HG03139 (cell line): ENCODE results near the gene CABLES1.
A peak's percentile ranks its signal among the peaks of the same experiment; 100 is the strongest.

Experiments used
- ATAC-seq: cut with Tn5 transposase; IDR thresholded peaks from one replicate; pipeline ENCODE4 v1.9.1; 2021; ENCODE audit not compliant: unreplicated experiment

The CABLES1 gene

GRCh38 chr18:23217781-23218180, 82.5 kb downstream of the CABLES1 start:
- ATAC-seq = no peak

GRCh38 chr18:23220355-23220754, 85.1 kb downstream of the CABLES1 start:
- no peak for ATAC-seq

GRCh38 chr18:23223641-23224040, 88.4 kb downstream of the CABLES1 start:
- no peak for ATAC-seq

- ATAC-seq = no peak
Measured at GRCh38 chr18:23225503-23225902, 90.2 kb downstream of the CABLES1 start.

- ATAC-seq = no peak
Measured at GRCh38 chr18:23226391-23226790, 91.1 kb downstream of the CABLES1 start.

- ATAC-seq = no peak
Measured at GRCh38 chr18:23226930-23227725, 91.8 kb downstream of the CABLES1 start.

GRCh38 chr18:23227726-23228070, 92.4 kb downstream of the CABLES1 start:
- ATAC-seq = no peak

GRCh38 chr18:23228102-23229061, 93.1 kb downstream of the CABLES1 start:
- peak; percentile 37 for ATAC-seq

- ATAC-seq = no peak
Measured at GRCh38 chr18:23229472-23229871, 94.2 kb downstream of the CABLES1 start.

GRCh38 chr18:23230686-23231085, 95.4 kb downstream of the CABLES1 start:
- no peak for ATAC-seq

- ATAC-seq = peak; percentile 81
Measured at GRCh38 chr18:23231340-23232021, 96.2 kb downstream of the CABLES1 start.

- ATAC-seq = no peak
Measured at GRCh38 chr18:23232331-23232730, 97.0 kb downstream of the CABLES1 start.

GRCh38 chr18:23234619-23235018, 99.3 kb downstream of the CABLES1 start:
- no peak for ATAC-seq

GRCh38 chr18:23235336-23235735, 100.1 kb downstream of the CABLES1 start:
- no peak for ATAC-seq

- no peak for ATAC-seq
Measured at GRCh38 chr18:23235860-23236259, 100.6 kb downstream of the CABLES1 start.

- ATAC-seq = no peak
Measured at GRCh38 chr18:23236876-23237468, 101.7 kb downstream of the CABLES1 start.

- ATAC-seq = peak; percentile 57
Measured at GRCh38 chr18:23237524-23238151, 102.4 kb downstream of the CABLES1 start.

- ATAC-seq = no peak
Measured at GRCh38 chr18:23238152-23238531, 102.9 kb downstream of the CABLES1 start.

- ATAC-seq = no peak
Measured at GRCh38 chr18:23238651-23239349, 103.5 kb downstream of the CABLES1 start.

- ATAC-seq = no peak
Measured at GRCh38 chr18:23239350-23239692, 104.0 kb downstream of the CABLES1 start.
